ACC112 (cell line): ENCODE data around the gene MACIR.

Experiments used
- H2AFZ ChIP-seq: fragments of 200-600 bp; sonication (generic); one replicate; pipeline ENCODE4 v1.6.0; 2017; ENCODE audit warnings: antibody characterized with exemption, low read length; ENCODE audit not compliant: unreplicated experiment
- H3K27ac ChIP-seq: fragments of 200-600 bp; sonication (generic); 2 replicates; pipeline ENCODE4 v1.5.1; 2014; ENCODE audit warnings: low read depth, mild to moderate bottlenecking, antibody characterized with exemption, low read length, moderate library complexity
- H3K27me3 ChIP-seq: fragments of 200-600 bp; sonication (generic); 2 replicates; pipeline ENCODE4 v1.6.1; 2014; ENCODE audit warnings: mild to moderate bottlenecking, antibody characterized with exemption, low read length, moderate library complexity, mixed read lengths; ENCODE audit not compliant: insufficient read depth
- H3K36me3 ChIP-seq: fragments of 200-600 bp; sonication (generic); 2 replicates; pipeline ENCODE4 v1.6.1; 2016; ENCODE audit warnings: mild to moderate bottlenecking, antibody characterized with exemption, low read length, moderate library complexity, mixed read lengths; ENCODE audit not compliant: insufficient read depth
- H3K4me1 ChIP-seq: fragments of 200-600 bp; sonication (generic); one replicate; pipeline ENCODE4 v1.6.1; 2016; ENCODE audit warnings: low read length, mixed read lengths; ENCODE audit not compliant: insufficient read depth, unreplicated experiment, control insufficient read depth
- H3K4me3 ChIP-seq: fragments of 200-600 bp; sonication (generic); 2 replicates; pipeline ENCODE4 v1.5.1; 2014; ENCODE audit warnings: mild to moderate bottlenecking, low read depth, low read length
- H3K79me2 ChIP-seq: fragments of 200-600 bp; sonication (generic); one replicate; pipeline ENCODE4 v1.6.0; 2016; ENCODE audit warnings: low read length; ENCODE audit not compliant: control insufficient read depth, unreplicated experiment, insufficient read depth

The MACIR gene

DNA sequence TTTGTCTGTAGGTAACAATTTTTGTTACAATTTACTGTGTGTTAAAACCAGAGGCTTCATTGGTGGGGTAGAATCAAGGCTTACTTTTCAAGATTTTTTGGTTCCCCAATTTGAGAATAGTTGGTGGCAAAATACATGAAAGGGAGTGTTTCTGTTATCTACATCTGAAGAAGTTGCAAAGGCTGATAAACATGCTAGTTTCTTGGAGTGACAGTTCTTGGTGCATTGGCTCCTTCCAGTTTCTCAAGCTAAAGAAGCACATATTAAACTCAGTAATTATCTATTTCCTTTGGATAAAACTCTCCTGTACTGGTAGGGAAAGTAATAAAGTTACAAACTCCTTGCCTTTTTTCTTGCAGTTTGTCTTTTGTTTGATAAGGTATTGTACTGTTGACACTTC, 5.9 kb downstream of the MACIR start:
- H2AFZ ChIP-seq: no peak overlapping the region
- no peak overlapping the region for H3K27ac ChIP-seq
- H3K4me1 ChIP-seq: peaks cover 26% of the 10 kb centered on the region
- H3K4me3 ChIP-seq: no peak overlapping the region
- H3K36me3 ChIP-seq: 0 out of 2 replicates have a peak, but pooled peaks cover 6% of the 10 kb centered on the region
- H3K79me2 ChIP-seq: peaks cover 85% of the 10 kb centered on the region
- no peaks in the 10 kb centered on the region for H3K27me3 ChIP-seq

GRCh38 chr5:103270581-103270980, 12.0 kb downstream of the MACIR start:
- H3K36me3 ChIP-seq: 0 out of 2 replicates have a peak, but pooled peaks cover 6% of the 10 kb centered on the region
- no peaks in the 10 kb centered on the region for H3K27me3 ChIP-seq
- H3K4me1 ChIP-seq: peaks cover 20% of the 10 kb centered on the region
- peaks cover 71% of the 10 kb centered on the region for H3K79me2 ChIP-seq
- H2AFZ ChIP-seq: no peak overlapping the region
- H3K4me3 ChIP-seq: no peak overlapping the region
- no peak overlapping the region for H3K27ac ChIP-seq

- H3K27ac ChIP-seq: no peak overlapping the region
- H3K27me3 ChIP-seq: no peaks in the 10 kb centered on the region
- H3K4me3 ChIP-seq: no peak overlapping the region
- peaks cover 70% of the 10 kb centered on the region for H3K79me2 ChIP-seq
- no peak overlapping the region for H2AFZ ChIP-seq
- peaks cover 12% of the 10 kb centered on the region for H3K36me3 ChIP-seq
- peaks cover 20% of the 10 kb centered on the region for H3K4me1 ChIP-seq
These were observed 13.2 kb downstream of the MACIR start for GRCh38 chr5:103271570-103272289.

- H3K4me3 ChIP-seq: no peak overlapping the region
- no peaks in the 10 kb centered on the region for H3K27me3 ChIP-seq
- peaks cover 20% of the 10 kb centered on the region for H3K4me1 ChIP-seq
- H3K79me2 ChIP-seq: peaks cover 70% of the 10 kb centered on the region
- peaks cover 10% of the 10 kb centered on the region for H3K36me3 ChIP-seq
- no peak overlapping the region for H2AFZ ChIP-seq
- H3K27ac ChIP-seq: 0 out of 2 replicates have a peak overlapping the region, but pooled peaks have one; percentile 6
These were observed 13.8 kb downstream of the MACIR start for GRCh38 chr5:103272377-103272776.

DNA sequence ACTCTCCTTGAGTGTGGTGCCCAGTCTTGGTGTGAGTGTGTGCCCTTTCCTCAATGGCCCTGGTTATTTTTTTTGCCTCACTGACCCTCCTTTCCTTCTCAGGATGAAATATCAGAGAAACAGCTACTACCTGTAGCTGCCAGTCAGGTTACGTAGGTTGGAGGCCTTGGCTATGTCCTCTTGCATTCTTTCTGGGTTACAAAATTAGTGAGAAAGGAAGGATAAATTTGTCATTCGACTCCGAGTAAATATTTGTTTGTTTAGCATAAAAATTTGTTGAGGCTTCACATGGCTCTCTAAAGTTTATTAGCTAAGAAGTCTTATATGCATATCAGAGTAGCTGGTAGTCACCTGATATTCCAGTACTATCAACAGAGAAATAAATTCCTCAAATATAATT, 15.4 kb downstream of the MACIR start:
- peaks cover 20% of the 10 kb centered on the region for H3K4me1 ChIP-seq
- peaks cover 57% of the 10 kb centered on the region for H3K79me2 ChIP-seq
- no peaks in the 10 kb centered on the region for H3K27me3 ChIP-seq
- H3K4me3 ChIP-seq: no peak overlapping the region
- no peak overlapping the region for H3K27ac ChIP-seq
- H2AFZ ChIP-seq: no peak overlapping the region
- H3K36me3 ChIP-seq: peaks cover 6% of the 10 kb centered on the region

- Histone ChIP-seq H3K79me2 (peaks cover 46% of the 10 kb centered on the region), H3K4me1 (peaks cover 16% of the 10 kb centered on the region), H3K27me3 (no peaks in the 10 kb centered on the region), H2AFZ (no peak overlapping the region), H3K36me3 (peaks cover 6% of the 10 kb centered on the region), H3K4me3 (no peak overlapping the region), H3K27ac (no peak overlapping the region)
These were observed 17.3 kb downstream of the MACIR start for GRCh38 chr5:103275851-103276250.

GRCh38 chr5:103280967-103281366, 22.4 kb downstream of the MACIR start:
- H3K4me1 ChIP-seq: no peaks in the 10 kb centered on the region
- H3K79me2 ChIP-seq: peaks cover 4% of the 10 kb centered on the region
- H3K4me3 ChIP-seq: no peak overlapping the region
- no peak overlapping the region for H3K27ac ChIP-seq
- H3K27me3 ChIP-seq: no peaks in the 10 kb centered on the region
- H3K36me3 ChIP-seq: peaks cover 5% of the 10 kb centered on the region
- no peak overlapping the region for H2AFZ ChIP-seq

DNA sequence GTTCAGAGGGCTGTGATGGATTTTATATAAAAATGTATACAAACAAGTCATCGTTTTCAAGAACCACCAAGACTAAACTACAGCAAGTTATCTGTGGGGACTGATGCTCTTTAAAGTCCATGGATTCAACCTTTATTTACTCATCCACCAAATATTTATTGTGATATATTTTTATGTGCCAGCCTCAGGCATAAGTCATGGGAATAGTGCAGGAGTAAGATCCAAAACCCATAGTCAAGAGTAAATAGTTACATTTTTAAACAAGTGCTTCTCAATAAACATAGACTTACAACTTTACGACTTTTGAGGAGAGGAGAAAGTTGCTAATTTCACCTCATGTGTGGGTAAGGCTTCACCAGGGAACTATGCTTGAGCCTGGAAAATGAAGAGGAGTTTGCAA, 24.6 kb downstream of the MACIR start:
- Histone ChIP-seq H3K36me3 (no peaks in the 10 kb centered on the region), H3K4me3 (no peak overlapping the region), H3K4me1 (no peaks in the 10 kb centered on the region), H3K27me3 (no peaks in the 10 kb centered on the region), H3K79me2 (no peaks in the 10 kb centered on the region), H3K27ac (no peak overlapping the region), H2AFZ (no peak overlapping the region)

GRCh38 chr5:103283869-103284268, 25.3 kb downstream of the MACIR start:
- H3K27me3 ChIP-seq: no peaks in the 10 kb centered on the region
- no peaks in the 10 kb centered on the region for H3K4me1 ChIP-seq
- H3K79me2 ChIP-seq: no peaks in the 10 kb centered on the region
- no peak overlapping the region for H3K4me3 ChIP-seq
- H3K36me3 ChIP-seq: no peaks in the 10 kb centered on the region
- H3K27ac ChIP-seq: no peak overlapping the region
- no peak overlapping the region for H2AFZ ChIP-seq

DNA sequence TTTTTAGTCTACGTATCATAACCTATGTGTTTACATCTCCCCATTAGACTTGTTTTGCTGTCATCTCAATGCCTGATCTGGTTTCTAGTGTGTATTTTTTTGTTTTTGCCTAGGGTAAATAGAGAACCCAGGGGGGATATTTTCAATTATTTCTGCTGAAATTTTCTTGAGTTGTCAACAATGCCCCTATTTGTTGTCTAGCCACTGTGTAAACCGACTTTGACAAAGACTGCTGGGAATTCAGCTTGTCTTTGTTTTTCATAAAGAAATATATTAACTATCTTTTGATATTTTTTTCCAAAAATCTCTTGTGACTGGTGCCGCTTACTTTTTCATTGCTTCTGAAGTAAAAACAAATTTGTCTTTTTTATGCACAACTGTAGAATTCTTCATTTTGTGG, 28.1 kb downstream of the MACIR start:
- Histone ChIP-seq H3K4me3 (no peak overlapping the region), H3K27me3 (no peaks in the 10 kb centered on the region), H3K4me1 (no peaks in the 10 kb centered on the region), H3K27ac (no peak overlapping the region), H3K36me3 (no peaks in the 10 kb centered on the region), H3K79me2 (no peaks in the 10 kb centered on the region), H2AFZ (no peak overlapping the region)

DNA sequence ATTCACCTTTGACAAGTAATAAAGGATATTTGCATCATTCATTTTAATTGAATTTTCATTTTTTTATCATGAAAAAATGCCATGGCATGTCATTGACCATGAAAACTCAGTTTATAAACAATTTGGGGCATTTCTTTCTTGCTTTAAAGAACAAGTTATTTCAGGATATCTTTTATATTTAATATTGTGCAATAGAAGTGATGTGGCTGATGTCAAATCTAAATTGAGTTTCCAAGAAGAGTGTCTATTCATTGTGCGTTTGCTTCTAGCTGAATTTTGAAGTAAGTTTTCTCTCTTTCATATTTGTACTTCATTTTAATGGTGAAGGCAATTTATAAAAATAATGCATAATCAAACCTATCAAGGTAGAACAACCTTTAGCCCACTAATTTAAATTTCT, 30.5 kb downstream of the MACIR start:
- H2AFZ ChIP-seq: no peak overlapping the region
- H3K36me3 ChIP-seq: no peaks in the 10 kb centered on the region
- no peak overlapping the region for H3K27ac ChIP-seq
- H3K4me3 ChIP-seq: no peak overlapping the region
- H3K27me3 ChIP-seq: no peaks in the 10 kb centered on the region
- no peaks in the 10 kb centered on the region for H3K79me2 ChIP-seq
- no peaks in the 10 kb centered on the region for H3K4me1 ChIP-seq
